Ectodermal cell (in vitro differentiated cells): ENCODE results near the gene RAG2.

Experiments
- H3K27ac ChIP-seq: 2 replicates; pipeline ENCODE4 v1.7.0; 2013; ENCODE audit warnings: mild to moderate bottlenecking, low read depth, low read length; ENCODE audit not compliant: insufficient read depth, poor library complexity, severe bottlenecking
- H3K27me3 ChIP-seq: 2 replicates; pipeline ENCODE4 v1.7.0; 2013; ENCODE audit warnings: mild to moderate bottlenecking, low read length; ENCODE audit not compliant: insufficient read depth, control insufficient read depth, poor library complexity, severe bottlenecking
- H3K36me3 ChIP-seq: one replicate; pipeline ENCODE4 v1.7.0; 2013; ENCODE audit warnings: low read length; ENCODE audit not compliant: control insufficient read depth, insufficient read depth
- H3K4me1 ChIP-seq: one replicate; pipeline ENCODE4 v1.7.0; 2013; ENCODE audit warnings: low read length; ENCODE audit not compliant: control insufficient read depth, insufficient read depth
- H3K4me3 ChIP-seq: 2 replicates; pipeline ENCODE4 v1.7.0; 2013; ENCODE audit warnings: low read depth, low read length, control low read depth; ENCODE audit not compliant: insufficient read depth
- H3K9me3 ChIP-seq: 2 replicates; pipeline ENCODE4 v1.7.0; 2013; ENCODE audit warnings: mild to moderate bottlenecking, low read length, moderate library complexity; ENCODE audit not compliant: control insufficient read depth
- WGBS, 2 experiments: methylation state at CpG; one replicate each; pipeline ENCODE4 v1.1.7; 2013; ENCODE audit warnings: missing lambda C conversion rate in 2 of 2; 5-methylcytosine and 5-hydroxymethylcytosine counted together

Gene RAG2

DNA sequence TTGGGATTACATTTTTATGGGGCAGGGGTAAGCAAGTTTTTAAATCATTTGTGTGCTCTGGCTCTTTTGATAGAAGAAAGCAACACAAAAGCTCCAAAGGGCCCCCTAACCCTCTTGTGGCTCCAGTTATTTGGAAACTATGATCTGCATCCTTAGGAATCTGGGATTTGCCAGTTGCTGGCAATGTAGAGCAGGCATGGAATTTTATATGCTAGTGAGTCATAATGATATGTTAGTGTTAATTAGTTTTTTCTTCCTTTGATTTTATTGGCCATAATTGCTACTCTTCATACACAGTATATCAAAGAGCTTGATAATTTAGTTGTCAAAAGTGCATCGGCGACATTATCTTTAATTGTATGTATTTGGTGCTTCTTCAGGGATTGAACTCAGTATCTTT lies 20.2 kb downstream of the RAG2 start:
- Histone ChIP-seq H3K4me3 (no peak overlapping the region), H3K4me1 (no peaks in the 10 kb centered on the region), H3K27ac (no peak overlapping the region), H3K9me3 (peaks cover 2% of the 10 kb centered on the region), H3K27me3 (no peaks in the 10 kb centered on the region), H3K36me3 (no peaks in the 10 kb centered on the region)
- no CpG with 5 or more reads among the region's 2 CpGs for WGBS, 2 experiments

- peaks cover 1% of the 10 kb centered on the region for H3K9me3 ChIP-seq
- no peak overlapping the region for H3K4me3 ChIP-seq
- no peaks in the 10 kb centered on the region for H3K36me3 ChIP-seq
- no peaks in the 10 kb centered on the region for H3K27me3 ChIP-seq
- H3K27ac ChIP-seq = no peak overlapping the region
- no peaks in the 10 kb centered on the region for H3K4me1 ChIP-seq
- 97 to 100% methylated on average over 2 of the region's 2 CpGs for WGBS, 2 experiments
Measured at GRCh38 chr11:36577373-36577772, 20.7 kb downstream of the RAG2 start.

DNA sequence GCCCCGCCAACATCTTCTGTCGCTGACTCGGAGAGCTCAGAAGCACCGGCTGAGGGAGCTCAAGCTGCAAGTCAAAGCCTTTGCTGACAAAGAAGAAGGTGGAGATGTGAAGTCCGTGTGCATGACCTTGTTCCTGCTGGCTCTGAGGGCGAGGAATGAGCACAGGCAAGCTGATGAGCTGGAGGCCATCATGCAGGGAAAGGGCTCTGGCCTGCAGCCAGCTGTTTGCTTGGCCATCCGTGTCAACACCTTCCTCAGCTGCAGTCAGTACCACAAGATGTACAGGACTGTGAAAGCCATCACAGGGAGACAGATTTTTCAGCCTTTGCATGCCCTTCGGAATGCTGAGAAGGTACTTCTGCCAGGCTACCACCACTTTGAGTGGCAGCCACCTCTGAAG lies 23.6 kb downstream of the RAG2 start:
- H3K4me1 ChIP-seq = no peaks in the 10 kb centered on the region
- no peaks in the 10 kb centered on the region for H3K27me3 ChIP-seq
- H3K4me3 ChIP-seq = no peak overlapping the region
- H3K27ac ChIP-seq = no peak overlapping the region
- 92% methylated on average over 8 of the region's 8 CpGs for WGBS, 2 experiments
- no peaks in the 10 kb centered on the region for H3K9me3 ChIP-seq
- H3K36me3 ChIP-seq = no peaks in the 10 kb centered on the region

GRCh38 chr11:36569095-36569494 lies 28.9 kb downstream of the RAG2 start:
- Histone ChIP-seq H3K9me3 (no peaks in the 10 kb centered on the region), H3K27me3 (peaks cover 6% of the 10 kb centered on the region), H3K27ac (no peak overlapping the region), H3K4me1 (no peaks in the 10 kb centered on the region), H3K4me3 (no peak overlapping the region), H3K36me3 (no peaks in the 10 kb centered on the region)
- 87 to 88% methylated on average over 4 of the region's 4 CpGs for WGBS, 2 experiments

- Histone ChIP-seq H3K27me3 (peaks cover 6% of the 10 kb centered on the region), H3K4me3 (no peak within 1 kb of the TSS), H3K4me1 (no peaks in the 10 kb centered on the region), H3K36me3 (no peaks in the 10 kb centered on the region), H3K27ac (no peak within 1 kb of the TSS), H3K9me3 (no peaks in the 10 kb centered on the region)
- 94 to 100% methylated on average over 1 of the region's 1 CpG for WGBS, 2 experiments
Measured at GRCh38 chr11:36567694-36568093, 30.3 kb downstream of the RAG2 start, which contains the start of gene RAG1. Gene RAG1, plus strand, starts transcription at chr11:36568007. Its CDS starts 5,298 bp downstream, at chr11:36573305.

- Histone ChIP-seq H3K4me3 (no peak overlapping the region), H3K36me3 (no peaks in the 10 kb centered on the region), H3K27ac (no peak overlapping the region), H3K27me3 (peaks cover 6% of the 10 kb centered on the region), H3K9me3 (no peaks in the 10 kb centered on the region), H3K4me1 (no peaks in the 10 kb centered on the region)
- 84 to 92% methylated on average over 4 of the region's 4 CpGs for whole genome bisulfite sequencing, 2 experiments
Measured at GRCh38 chr11:36566407-36567053, 31.5 kb downstream of the RAG2 start.

DNA sequence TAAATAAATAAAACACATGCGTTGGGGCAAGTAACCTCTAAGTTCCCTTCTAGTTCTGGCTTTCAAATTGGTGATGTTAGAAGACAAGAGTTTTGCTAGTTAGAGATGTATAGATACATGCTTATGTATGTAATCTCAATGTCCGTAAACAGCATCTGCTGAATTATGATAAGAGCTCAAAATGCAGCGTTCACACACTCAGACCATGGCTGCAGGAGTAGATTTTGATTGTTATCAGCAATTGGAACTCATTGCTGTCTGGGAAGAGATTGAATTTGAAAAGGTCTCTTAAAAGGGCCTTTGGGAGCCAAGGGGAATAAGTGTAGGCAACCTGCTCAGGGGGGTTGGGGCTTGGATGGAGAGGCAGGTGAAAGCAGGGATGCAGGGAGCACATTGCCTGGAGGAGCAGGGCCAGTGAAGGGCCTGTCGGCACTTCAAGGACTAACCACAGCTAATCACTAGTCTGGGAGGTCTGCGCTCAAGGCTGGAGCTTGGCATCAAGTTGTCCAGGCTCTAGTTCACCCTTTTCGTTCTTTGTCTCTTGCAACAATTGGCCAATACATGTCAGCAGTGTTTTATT lies 32.9 kb downstream of the RAG2 start:
- no peaks in the 10 kb centered on the region for H3K4me1 ChIP-seq
- 93 to 94% methylated on average over 6 of the region's 6 CpGs for WGBS, 2 experiments
- no peaks in the 10 kb centered on the region for H3K36me3 ChIP-seq
- no peak overlapping the region for H3K4me3 ChIP-seq
- no peaks in the 10 kb centered on the region for H3K9me3 ChIP-seq
- H3K27ac ChIP-seq = no peak overlapping the region
- peaks cover 6% of the 10 kb centered on the region for H3K27me3 ChIP-seq

- no peaks in the 10 kb centered on the region for H3K36me3 ChIP-seq
- H3K27me3 ChIP-seq = peaks cover 6% of the 10 kb centered on the region
- H3K4me3 ChIP-seq = no peak overlapping the region
- H3K4me1 ChIP-seq = no peaks in the 10 kb centered on the region
- no peaks in the 10 kb centered on the region for H3K9me3 ChIP-seq
- WGBS, 2 experiments = 48 to 52% methylated on average over 13 to 15 of the region's 15 CpGs
- H3K27ac ChIP-seq = no peak overlapping the region
Measured at GRCh38 chr11:36564376-36565030, 33.5 kb downstream of the RAG2 start.

GRCh38 chr11:36558571-36559413 lies 39.2 kb downstream of the RAG2 start:
- WGBS, 2 experiments = 72 to 91% methylated on average over 2 to 3 of the region's 4 CpGs
- H3K36me3 ChIP-seq = no peaks in the 10 kb centered on the region
- H3K27me3 ChIP-seq = no peaks in the 10 kb centered on the region
- no peaks in the 10 kb centered on the region for H3K4me1 ChIP-seq
- no peak overlapping the region for H3K27ac ChIP-seq
- H3K9me3 ChIP-seq = no peaks in the 10 kb centered on the region
- no peak overlapping the region for H3K4me3 ChIP-seq

- Histone ChIP-seq H3K36me3 (no peaks in the 10 kb centered on the region), H3K4me3 (no peak overlapping the region), H3K27me3 (no peaks in the 10 kb centered on the region)
Measured at GRCh38 chr11:36557991-36558390, 40.0 kb downstream of the RAG2 start.

More at GRCh38 chr11:36557991-36558390, 40.0 kb downstream of the RAG2 start:
- H3K27ac ChIP-seq = no peak overlapping the region
- no peaks in the 10 kb centered on the region for H3K9me3 ChIP-seq
- no peaks in the 10 kb centered on the region for H3K4me1 ChIP-seq
